Measurements from ENCODE around the gene CAPRIN1.

Gene CAPRIN1

GRCh38 chr11:34029176-34029575 lies 22.4 kb upstream of the CAPRIN1 start:
- Histone ChIP-seq H3K27me3 (replicated peaks; ENCODE audit: control insufficient read depth, insufficient read depth, low read length) (no peaks in the 10 kb centered on the region), H3K4me3 (replicated peaks; ENCODE audit: low read depth, low read length) (no peak overlapping the region), H3K36me3 (ENCODE audit: control insufficient read depth, insufficient read depth, low read length) (no peaks in the 10 kb centered on the region)
- no peak for DNase-seq (ENCODE audit: extremely low read depth, insufficient read length)
- no peak for TF ChIP-seq CTCF (IDR thresholded peaks at IDR 0.05; ENCODE audit: insufficient read depth, low read length, poor library complexity, severe bottlenecking)

- DNase-seq (ENCODE audit: extremely low read depth, insufficient read length): no peak
- Histone ChIP-seq H3K36me3 (ENCODE audit: control insufficient read depth, insufficient read depth, low read length) (no peaks in the 10 kb centered on the region), H3K27me3 (replicated peaks; ENCODE audit: control insufficient read depth, insufficient read depth, low read length) (no peaks in the 10 kb centered on the region), H3K4me3 (replicated peaks; ENCODE audit: low read depth, low read length) (no peak overlapping the region)
- no peak for TF ChIP-seq CTCF (IDR thresholded peaks at IDR 0.05; ENCODE audit: insufficient read depth, low read length, poor library complexity, severe bottlenecking)
Measured at GRCh38 chr11:34030382-34030781, 21.1 kb upstream of the CAPRIN1 start.

GRCh38 chr11:34033399-34033798 lies 18.1 kb upstream of the CAPRIN1 start:
- H3K27me3 ChIP-seq (replicated peaks; ENCODE audit: control insufficient read depth, insufficient read depth, low read length): no peaks in the 10 kb centered on the region

GRCh38 chr11:34034053-34034452 lies 17.5 kb upstream of the CAPRIN1 start:
- DNase-seq (ENCODE audit: extremely low read depth, insufficient read length): no peak
- no peaks in the 10 kb centered on the region for H3K27me3 ChIP-seq (replicated peaks; ENCODE audit: control insufficient read depth, insufficient read depth, low read length)
- no peak overlapping the region for H3K4me3 ChIP-seq (replicated peaks; ENCODE audit: low read depth, low read length)
- TF ChIP-seq CTCF (IDR thresholded peaks at IDR 0.05; ENCODE audit: insufficient read depth, low read length, poor library complexity, severe bottlenecking): no peak
- H3K36me3 ChIP-seq (ENCODE audit: control insufficient read depth, insufficient read depth, low read length): no peaks in the 10 kb centered on the region

More at GRCh38 chr11:34033399-34033798, 18.1 kb upstream of the CAPRIN1 start:
- H3K36me3 ChIP-seq (ENCODE audit: control insufficient read depth, insufficient read depth, low read length): no peaks in the 10 kb centered on the region
- DNase-seq (ENCODE audit: extremely low read depth, insufficient read length): no peak
- no peak for TF ChIP-seq CTCF (IDR thresholded peaks at IDR 0.05; ENCODE audit: insufficient read depth, low read length, poor library complexity, severe bottlenecking)
- H3K4me3 ChIP-seq (replicated peaks; ENCODE audit: low read depth, low read length): no peak overlapping the region

- Histone ChIP-seq H3K27me3 (replicated peaks; ENCODE audit: control insufficient read depth, insufficient read depth, low read length) (no peaks in the 10 kb centered on the region), H3K36me3 (ENCODE audit: control insufficient read depth, insufficient read depth, low read length) (no peaks in the 10 kb centered on the region), H3K4me3 (replicated peaks; ENCODE audit: low read depth, low read length) (no peak overlapping the region)
- no peak for DNase-seq (ENCODE audit: extremely low read depth, insufficient read length)
- no peak for TF ChIP-seq CTCF (IDR thresholded peaks at IDR 0.05; ENCODE audit: insufficient read depth, low read length, poor library complexity, severe bottlenecking)
Measured at GRCh38 chr11:34036456-34036855, 15.1 kb upstream of the CAPRIN1 start.

- no peaks in the 10 kb centered on the region for H3K36me3 ChIP-seq (ENCODE audit: control insufficient read depth, insufficient read depth, low read length)
- H3K27me3 ChIP-seq (replicated peaks; ENCODE audit: control insufficient read depth, insufficient read depth, low read length): no peaks in the 10 kb centered on the region
- no peak overlapping the region for H3K4me3 ChIP-seq (replicated peaks; ENCODE audit: low read depth, low read length)
- DNase-seq (ENCODE audit: extremely low read depth, insufficient read length): no peak
- TF ChIP-seq CTCF (IDR thresholded peaks at IDR 0.05; ENCODE audit: insufficient read depth, low read length, poor library complexity, severe bottlenecking): no peak
Measured at GRCh38 chr11:34037016-34037415, 14.5 kb upstream of the CAPRIN1 start.
